DND-41 (cell line): ENCODE measurements around the gene LOC101059915.
"Not testable (repeated sequence)": the region's sequence is repeated elsewhere in the genome, so short reads cannot be mapped to it uniquely, and the experiment has no call there.

Source experiments
- CTCF ChIP-seq: IDR thresholded peaks from 2 replicates; pipeline ENCODE4 v1.5.1; 2012; ENCODE audit warnings: borderline replicate concordance, low read length, moderate library complexity, mild to moderate bottlenecking; ENCODE audit not compliant: poor library complexity, severe bottlenecking; ENCODE audit errors: extremely low read depth
- EZH2 ChIP-seq: IDR thresholded peaks from 3 replicates; pipeline ENCODE4 v1.6.1; 2012; ENCODE audit warnings: borderline replicate concordance, low read depth, mild to moderate bottlenecking, moderate library complexity, low read length, inconsistent platforms; ENCODE audit not compliant: severe bottlenecking

DNA sequence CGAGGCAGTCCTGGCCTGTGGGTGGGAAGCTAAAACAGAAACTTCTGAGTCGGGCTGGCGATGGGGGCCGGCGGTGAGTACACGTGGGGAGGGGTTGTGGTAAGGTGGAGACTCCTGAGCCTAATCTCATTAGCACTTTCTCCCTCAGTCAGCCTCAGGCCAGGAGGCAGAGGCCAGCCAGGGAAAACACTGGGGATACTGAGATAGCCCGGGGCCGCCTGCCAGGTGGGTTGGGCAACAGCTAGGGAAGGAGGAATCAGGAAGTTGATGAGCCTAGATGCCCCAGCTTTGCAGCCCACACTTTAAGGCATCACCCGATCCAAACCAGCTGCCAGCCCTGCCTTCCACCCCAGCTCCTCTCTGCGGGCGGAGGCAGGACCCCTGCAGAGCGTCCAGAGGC lies 49.0 kb downstream of the LOC101059915 start:
- not testable (repeated sequence) for TF ChIP-seq CTCF, EZH2
